GM12873 (cell line): ENCODE results near the gene DGCR8.

Experiments used
- TF ChIP-seq, protein P1 (sequence below): IDR thresholded peaks from 2 replicates; pipeline ENCODE4 v1.5.1; 2012; ENCODE audit warnings: low read depth, mild to moderate bottlenecking, moderate library complexity, low read length, control low read depth; ENCODE audit not compliant: insufficient read depth; ENCODE audit errors: missing control alignments

The DGCR8 gene

DNA sequence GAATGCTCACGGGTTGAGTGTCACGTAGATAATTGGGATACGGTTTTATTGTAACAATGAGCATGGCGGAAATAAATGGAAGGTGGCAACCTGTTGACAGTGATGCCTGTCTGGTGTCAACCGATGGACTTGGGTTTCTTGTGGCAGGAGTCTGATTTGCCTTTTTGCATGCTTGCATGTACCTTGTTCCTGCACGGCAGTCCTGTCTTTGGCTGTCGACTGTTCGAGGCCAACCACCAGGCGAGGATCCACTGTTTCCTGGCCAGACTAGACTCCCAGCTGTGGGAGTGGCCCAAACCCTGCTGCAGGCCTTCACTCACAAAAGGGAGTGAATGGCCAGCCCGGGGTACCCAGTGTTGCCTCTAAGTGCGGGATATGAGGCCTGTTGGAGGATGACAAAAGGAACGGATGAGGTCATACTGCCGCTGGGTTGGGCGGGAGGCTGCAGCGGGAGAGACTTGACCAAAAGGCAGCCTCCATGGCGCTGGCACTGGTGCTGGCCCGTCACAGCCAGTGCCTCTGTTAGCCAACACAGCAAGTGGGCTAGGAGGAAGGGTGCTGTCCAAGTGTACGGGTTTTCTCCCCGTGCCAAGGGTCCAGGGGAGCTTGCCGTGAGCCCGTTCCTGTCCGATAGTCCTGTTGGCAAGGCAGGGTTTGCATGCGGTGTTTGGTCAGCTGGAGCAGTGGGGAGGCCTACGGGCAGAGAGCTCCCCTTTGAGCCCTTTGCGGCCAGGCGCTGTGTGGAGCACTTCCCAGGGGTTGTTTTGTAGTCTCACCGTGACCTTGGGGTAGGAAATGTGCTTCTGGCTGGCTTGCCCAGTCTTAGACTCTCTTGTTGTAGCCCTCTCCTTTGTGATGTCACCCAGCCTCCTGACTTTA lies 974 bp downstream of the DGCR8 start:
- TF ChIP-seq, protein P1, sequence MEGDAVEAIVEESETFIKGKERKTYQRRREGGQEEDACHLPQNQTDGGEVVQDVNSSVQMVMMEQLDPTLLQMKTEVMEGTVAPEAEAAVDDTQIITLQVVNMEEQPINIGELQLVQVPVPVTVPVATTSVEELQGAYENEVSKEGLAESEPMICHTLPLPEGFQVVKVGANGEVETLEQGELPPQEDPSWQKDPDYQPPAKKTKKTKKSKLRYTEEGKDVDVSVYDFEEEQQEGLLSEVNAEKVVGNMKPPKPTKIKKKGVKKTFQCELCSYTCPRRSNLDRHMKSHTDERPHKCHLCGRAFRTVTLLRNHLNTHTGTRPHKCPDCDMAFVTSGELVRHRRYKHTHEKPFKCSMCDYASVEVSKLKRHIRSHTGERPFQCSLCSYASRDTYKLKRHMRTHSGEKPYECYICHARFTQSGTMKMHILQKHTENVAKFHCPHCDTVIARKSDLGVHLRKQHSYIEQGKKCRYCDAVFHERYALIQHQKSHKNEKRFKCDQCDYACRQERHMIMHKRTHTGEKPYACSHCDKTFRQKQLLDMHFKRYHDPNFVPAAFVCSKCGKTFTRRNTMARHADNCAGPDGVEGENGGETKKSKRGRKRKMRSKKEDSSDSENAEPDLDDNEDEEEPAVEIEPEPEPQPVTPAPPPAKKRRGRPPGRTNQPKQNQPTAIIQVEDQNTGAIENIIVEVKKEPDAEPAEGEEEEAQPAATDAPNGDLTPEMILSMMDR: no peak

DNA sequence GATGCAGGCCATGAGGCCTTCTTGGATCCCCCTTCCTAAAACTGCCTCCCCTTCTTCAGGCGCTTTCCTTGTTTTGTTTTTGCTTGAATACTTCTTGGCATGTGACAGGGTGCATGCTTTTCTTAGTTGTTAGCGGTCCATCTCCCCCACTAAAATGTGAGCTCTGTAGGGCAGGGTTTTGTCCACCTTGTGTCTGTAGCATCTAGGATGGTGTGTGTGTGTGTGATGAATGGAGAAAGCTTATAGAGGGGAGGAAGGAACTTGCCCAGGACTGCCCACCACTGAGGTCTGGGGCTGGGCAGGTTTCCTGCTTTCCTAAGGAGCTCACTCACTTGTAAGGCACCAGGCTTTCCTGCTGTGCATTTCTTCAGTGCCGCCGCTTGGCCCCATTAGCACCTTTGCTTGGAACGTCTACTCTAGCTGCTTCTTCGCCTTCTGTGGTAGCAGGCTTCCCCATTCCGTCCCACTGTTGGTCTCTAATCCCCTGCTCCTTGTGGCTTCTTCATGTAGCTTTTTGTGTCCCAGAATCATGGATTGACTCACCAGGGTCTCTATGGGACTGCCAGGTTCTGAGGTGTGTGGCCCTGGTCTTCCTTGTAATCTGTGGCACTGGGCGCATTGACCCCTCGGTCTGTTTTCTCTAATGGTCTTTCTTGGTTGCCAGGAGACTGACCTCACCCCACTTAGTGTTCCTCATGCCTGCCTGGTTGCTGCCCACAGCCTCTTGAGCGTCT lies 3.3 kb downstream of the DGCR8 start:
- TF ChIP-seq, protein P1: no peak

DNA sequence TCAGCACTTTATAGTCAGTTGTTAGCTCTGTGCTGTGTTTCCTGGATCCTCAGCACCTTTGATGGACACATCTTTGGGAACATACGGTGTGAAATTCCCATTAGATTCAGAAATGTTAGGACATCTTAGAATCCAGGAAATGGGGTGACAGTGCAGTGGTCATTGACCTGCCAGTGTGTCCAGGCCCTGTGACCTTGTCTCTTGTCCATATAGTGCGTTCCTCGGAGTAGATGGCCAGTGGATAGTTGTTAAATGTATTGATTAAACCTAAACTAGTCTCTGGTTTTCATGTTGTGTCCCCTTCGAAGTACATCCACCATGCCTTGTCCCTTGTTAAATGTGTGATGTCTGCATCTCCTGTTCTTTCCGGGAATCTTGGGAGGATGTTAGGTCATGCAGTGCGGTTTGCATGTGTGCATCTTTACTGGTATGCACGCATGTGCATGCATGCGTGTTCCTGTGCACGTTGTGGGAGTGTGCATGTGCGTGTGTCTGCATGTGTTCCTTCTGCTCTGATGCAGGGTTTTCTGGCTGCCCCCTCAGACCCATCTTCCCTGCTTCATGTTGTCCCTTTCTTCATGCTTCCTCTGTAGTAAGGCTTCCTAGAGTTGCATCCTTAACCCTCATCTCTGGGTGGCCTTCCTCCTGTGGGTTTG lies 4.0 kb downstream of the DGCR8 start:
- TF ChIP-seq, protein P1: no peak

DNA sequence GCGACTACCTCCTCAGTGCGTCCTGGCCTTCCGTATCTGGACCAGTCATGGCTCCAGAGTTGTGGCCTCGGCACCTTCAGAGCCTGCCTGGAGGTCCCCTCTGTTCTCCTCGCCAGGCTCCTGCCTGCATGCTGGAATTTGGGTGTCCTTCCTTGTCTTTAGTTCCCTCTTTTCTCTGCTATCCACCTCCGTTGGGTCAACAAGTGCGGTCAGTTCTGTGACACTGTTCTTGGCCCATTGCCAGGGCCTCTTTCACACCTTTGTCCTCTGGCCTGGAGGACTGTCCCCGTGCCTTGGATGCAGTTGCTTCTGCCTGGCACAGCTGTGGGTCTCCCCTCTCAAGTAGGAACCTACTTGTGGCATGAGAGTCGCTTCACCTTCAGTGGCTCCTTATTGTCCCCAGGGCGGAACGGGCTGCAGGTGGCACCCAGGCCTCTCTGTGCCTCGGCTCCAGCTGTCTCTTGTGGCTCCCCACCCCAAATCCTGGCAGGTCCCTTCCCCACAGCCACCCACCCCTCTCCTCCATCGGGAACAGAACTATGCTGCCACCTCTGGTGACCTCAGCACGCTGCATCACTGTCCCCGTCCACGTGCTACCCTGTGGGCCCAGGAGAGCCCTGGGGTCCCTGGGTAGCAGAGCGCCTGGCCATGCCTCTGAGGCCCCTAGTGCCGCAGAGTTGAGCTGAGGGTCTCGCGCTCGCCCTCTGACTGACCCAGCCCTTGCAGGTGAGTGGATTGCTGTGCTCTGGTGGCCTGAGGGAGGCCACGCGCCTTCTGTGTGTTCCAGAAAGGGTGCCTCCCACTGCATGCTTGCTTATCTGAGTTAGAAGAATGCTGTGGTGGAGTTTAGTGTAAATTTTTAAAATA lies 4.7 kb downstream of the DGCR8 start:
- TF ChIP-seq, protein P1: peak; percentile 56

DNA sequence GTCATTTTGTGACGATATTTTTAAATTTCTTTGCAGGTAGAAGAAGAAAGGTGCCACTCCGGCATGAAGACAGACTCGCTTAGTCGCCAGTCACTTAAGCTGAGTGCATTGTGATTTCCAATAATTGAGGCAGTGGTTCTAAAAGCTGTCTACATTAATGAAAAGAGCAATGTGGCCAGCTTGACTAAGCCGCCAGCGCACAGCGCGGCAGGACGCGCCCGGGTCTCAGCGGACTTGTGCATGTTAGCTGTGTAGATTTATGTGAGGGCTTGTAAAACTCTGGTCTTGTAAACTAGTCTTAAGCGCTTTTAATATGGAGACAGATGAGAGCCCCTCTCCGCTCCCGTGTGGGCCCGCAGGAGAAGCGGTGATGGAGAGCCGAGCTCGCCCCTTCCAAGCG lies 5.6 kb downstream of the DGCR8 start:
- TF ChIP-seq, protein P1: no peak

DNA sequence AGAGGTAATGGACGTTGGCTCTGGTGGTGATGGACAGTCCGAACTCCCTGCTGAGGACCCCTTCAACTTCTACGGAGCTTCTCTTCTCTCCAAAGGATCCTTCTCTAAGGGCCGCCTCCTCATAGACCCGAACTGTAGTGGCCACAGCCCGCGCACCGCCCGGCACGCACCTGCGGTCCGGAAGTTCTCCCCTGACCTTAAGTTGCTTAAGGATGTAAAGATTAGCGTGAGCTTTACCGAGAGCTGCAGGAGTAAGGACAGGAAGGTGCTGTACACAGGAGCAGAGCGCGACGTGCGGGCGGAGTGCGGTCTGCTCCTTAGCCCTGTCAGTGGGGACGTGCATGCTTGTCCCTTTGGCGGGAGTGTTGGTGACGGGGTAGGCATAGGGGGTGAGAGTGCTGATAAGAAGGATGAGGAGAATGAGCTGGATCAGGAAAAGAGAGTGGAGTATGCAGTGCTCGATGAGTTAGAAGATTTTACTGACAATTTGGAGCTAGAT lies 6.1 kb downstream of the DGCR8 start:
- TF ChIP-seq, protein P1: no peak
